GM23338 (cell line): ENCODE measurements around the gene HGD. TPM values are rescaled to one million over a fixed set of nuclear protein-coding genes. Genes with fewer than 3 reads are reported as not detected.
"Not testable (repeated sequence)": the region's sequence is repeated elsewhere in the genome, so short reads cannot be mapped to it uniquely, and the experiment has no call there.

ENCODE experiments used
- ATAC-seq: fragments of 200-7000 bp; cut with Tn5 transposase; 3 replicates; pipeline ENCODE4 v1.9.1; 2020
- DNase-seq: peaks from one replicate; pipeline ENCODE4 v3.0.0-alpha.2; 2015; ENCODE audit warnings: low spot score
- H2AFZ ChIP-seq: fragments of 200-600 bp; sonication (generic); 2 replicates; pipeline ENCODE4 v1.8.0; 2016; ENCODE audit warnings: antibody characterized with exemption, mild to moderate bottlenecking, moderate library complexity
- H3F3A ChIP-seq: fragments of 200-600 bp; sonication (generic); replicated peaks from 2 replicates; pipeline ENCODE4 v1.8.0; 2017; ENCODE audit warnings: antibody characterized with exemption, mixed run types, low read depth
- H3K27ac ChIP-seq: fragments of 200-600 bp; sonication (generic); 2 replicates; pipeline ENCODE4 v1.6.1; 2016; ENCODE audit warnings: low read depth
- H3K27me3 ChIP-seq: fragments of 200-600 bp; sonication (generic); 2 replicates; pipeline ENCODE4 v1.8.0; 2016; ENCODE audit warnings: mild to moderate bottlenecking, mixed run types, moderate library complexity; ENCODE audit not compliant: insufficient read depth
- H3K36me3 ChIP-seq: fragments of 200-600 bp; sonication (generic); 2 replicates; pipeline ENCODE4 v1.8.0; 2016; ENCODE audit warnings: mild to moderate bottlenecking; ENCODE audit not compliant: insufficient read depth
- H3K4me1 ChIP-seq: fragments of 200-600 bp; sonication (generic); 2 replicates; pipeline ENCODE4 v1.8.0; 2016; ENCODE audit warnings: mild to moderate bottlenecking, moderate library complexity; ENCODE audit not compliant: insufficient read depth
- H3K4me2 ChIP-seq: fragments of 200-600 bp; sonication (generic); 2 replicates; pipeline ENCODE4 v1.7.1; 2017; ENCODE audit warnings: mixed run types
- H3K4me3 ChIP-seq: fragments of 200-600 bp; sonication (generic); 2 replicates; pipeline ENCODE4 v1.6.1; 2016; ENCODE audit warnings: mixed run types
- H3K79me2 ChIP-seq: fragments of 200-600 bp; sonication (generic); replicated peaks from 2 replicates; pipeline ENCODE4 v1.8.0; 2017; ENCODE audit warnings: mild to moderate bottlenecking; ENCODE audit not compliant: insufficient read depth
- H3K9me2 ChIP-seq: fragments of 200-600 bp; sonication (generic); 2 replicates; pipeline ENCODE4 v1.8.0; 2017; ENCODE audit not compliant: insufficient read depth
- H4K20me1 ChIP-seq: fragments of 200-600 bp; sonication (generic); replicated peaks from 2 replicates; pipeline ENCODE4 v1.8.0; 2017; ENCODE audit warnings: mild to moderate bottlenecking; ENCODE audit not compliant: insufficient read depth
- H3K27ac Mint-ChIP-seq: 2 replicates; pipeline ENCODE4 v1.8.0; 2020; ENCODE audit warnings: inconsistent platforms, mild to moderate bottlenecking, moderate library complexity, mixed read lengths
- H3K27me3 Mint-ChIP-seq: 3 replicates; pipeline ENCODE4 v1.8.0; 2022; ENCODE audit warnings: low read depth, mild to moderate bottlenecking, moderate library complexity, mixed read lengths, inconsistent platforms; ENCODE audit not compliant: insufficient read depth, poor library complexity
- H3K36me3 Mint-ChIP-seq: 3 replicates; pipeline ENCODE4 v1.8.0; 2021; ENCODE audit warnings: low read depth, mild to moderate bottlenecking, inconsistent platforms, moderate library complexity, mixed read lengths
- H3K4me1 Mint-ChIP-seq: 3 replicates; pipeline ENCODE4 v1.8.0; 2020; ENCODE audit warnings: mild to moderate bottlenecking, inconsistent platforms, mixed read lengths
- H3K4me3 Mint-ChIP-seq: 3 replicates; pipeline ENCODE4 v1.8.0; 2021; ENCODE audit warnings: moderate library complexity, mild to moderate bottlenecking, inconsistent platforms, mixed read lengths
- H3K9me3 Mint-ChIP-seq: 3 replicates; pipeline ENCODE4 v1.8.0; 2020; ENCODE audit warnings: moderate library complexity, mild to moderate bottlenecking, inconsistent platforms, mixed read lengths
- STAT1 ChIP-seq: IDR thresholded peaks from one replicate; pipeline ENCODE4 v1.6.1; 2016; ENCODE audit warnings: antibody characterized with exemption; ENCODE audit not compliant: unreplicated experiment
- polyA plus RNA-seq: library from polyadenylated mRNA; unstranded; fragments of >200 nt; fragmentation: Nextera tagmentation; extraction: Ambion mirVana; gene quantifications from 2 replicates; pipeline ENCODE4 v1.2.1, GENCODE V29; 2016
- total RNA-seq: library from RNA; depleted of rRNA; stranded (reverse); fragments of >200 nt; shearing (Covaris generic); gene quantifications from 2 replicates; pipeline ENCODE4 v1.2.3, GENCODE V29; 2014
- TF ChIP-seq, protein P1 (sequence below): fragments of 250-450 bp; sonication (Bioruptor Pico); IDR thresholded peaks from 2 replicates; pipeline ENCODE4 v1.5.0; 2020; ENCODE audit warnings: mild to moderate bottlenecking, moderate library complexity

The HGD gene
- total and polyA plus RNA-seq, 2 experiments from 2014 or later: not detected

DNA sequence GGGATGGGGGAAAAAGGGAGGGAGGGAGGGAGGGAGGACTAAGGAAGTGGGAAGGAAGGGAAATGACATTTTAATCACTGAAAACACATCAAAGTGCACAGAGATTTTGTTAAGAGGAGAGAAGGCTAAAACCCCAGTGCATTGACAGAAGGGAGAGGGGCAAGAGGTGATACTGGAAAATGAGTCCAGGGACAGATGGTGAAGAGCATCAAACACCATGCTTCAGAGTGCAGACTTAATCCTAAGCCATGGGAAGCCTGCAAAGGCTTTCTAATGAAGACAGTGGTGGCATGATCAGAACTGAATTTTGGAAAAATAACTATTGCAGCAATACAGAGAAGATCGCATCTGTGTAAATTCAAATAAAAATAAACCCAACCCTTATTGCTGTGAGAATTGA is 41.8 kb downstream of the HGD start:
- H3K36me3 Mint-ChIP-seq: peaks cover 7% of the 10 kb centered on the region; the same call in 2 of the 3 replicates
- Histone ChIP-seq H3K4me2 (no peak overlapping the region), H3K4me3 (no peak overlapping the region), H3K27ac (no peak overlapping the region), H3K4me1 (no peaks in the 10 kb centered on the region), H3K36me3 (no peaks in the 10 kb centered on the region), H3K79me2 (no peaks in the 10 kb centered on the region), H3K9me2 (peaks cover 30% of the 10 kb centered on the region), H4K20me1 (no peaks in the 10 kb centered on the region), H3F3A (no peaks in the 10 kb centered on the region), H3K27me3 (no peaks in the 10 kb centered on the region), H2AFZ (no peak overlapping the region)
- H3K27me3 Mint-ChIP-seq: peaks cover 3% of the 10 kb centered on the region
- H3K4me3 Mint-ChIP-seq: no peak overlapping the region
- no peak for TF ChIP-seq STAT1
- TF ChIP-seq, protein P1, sequence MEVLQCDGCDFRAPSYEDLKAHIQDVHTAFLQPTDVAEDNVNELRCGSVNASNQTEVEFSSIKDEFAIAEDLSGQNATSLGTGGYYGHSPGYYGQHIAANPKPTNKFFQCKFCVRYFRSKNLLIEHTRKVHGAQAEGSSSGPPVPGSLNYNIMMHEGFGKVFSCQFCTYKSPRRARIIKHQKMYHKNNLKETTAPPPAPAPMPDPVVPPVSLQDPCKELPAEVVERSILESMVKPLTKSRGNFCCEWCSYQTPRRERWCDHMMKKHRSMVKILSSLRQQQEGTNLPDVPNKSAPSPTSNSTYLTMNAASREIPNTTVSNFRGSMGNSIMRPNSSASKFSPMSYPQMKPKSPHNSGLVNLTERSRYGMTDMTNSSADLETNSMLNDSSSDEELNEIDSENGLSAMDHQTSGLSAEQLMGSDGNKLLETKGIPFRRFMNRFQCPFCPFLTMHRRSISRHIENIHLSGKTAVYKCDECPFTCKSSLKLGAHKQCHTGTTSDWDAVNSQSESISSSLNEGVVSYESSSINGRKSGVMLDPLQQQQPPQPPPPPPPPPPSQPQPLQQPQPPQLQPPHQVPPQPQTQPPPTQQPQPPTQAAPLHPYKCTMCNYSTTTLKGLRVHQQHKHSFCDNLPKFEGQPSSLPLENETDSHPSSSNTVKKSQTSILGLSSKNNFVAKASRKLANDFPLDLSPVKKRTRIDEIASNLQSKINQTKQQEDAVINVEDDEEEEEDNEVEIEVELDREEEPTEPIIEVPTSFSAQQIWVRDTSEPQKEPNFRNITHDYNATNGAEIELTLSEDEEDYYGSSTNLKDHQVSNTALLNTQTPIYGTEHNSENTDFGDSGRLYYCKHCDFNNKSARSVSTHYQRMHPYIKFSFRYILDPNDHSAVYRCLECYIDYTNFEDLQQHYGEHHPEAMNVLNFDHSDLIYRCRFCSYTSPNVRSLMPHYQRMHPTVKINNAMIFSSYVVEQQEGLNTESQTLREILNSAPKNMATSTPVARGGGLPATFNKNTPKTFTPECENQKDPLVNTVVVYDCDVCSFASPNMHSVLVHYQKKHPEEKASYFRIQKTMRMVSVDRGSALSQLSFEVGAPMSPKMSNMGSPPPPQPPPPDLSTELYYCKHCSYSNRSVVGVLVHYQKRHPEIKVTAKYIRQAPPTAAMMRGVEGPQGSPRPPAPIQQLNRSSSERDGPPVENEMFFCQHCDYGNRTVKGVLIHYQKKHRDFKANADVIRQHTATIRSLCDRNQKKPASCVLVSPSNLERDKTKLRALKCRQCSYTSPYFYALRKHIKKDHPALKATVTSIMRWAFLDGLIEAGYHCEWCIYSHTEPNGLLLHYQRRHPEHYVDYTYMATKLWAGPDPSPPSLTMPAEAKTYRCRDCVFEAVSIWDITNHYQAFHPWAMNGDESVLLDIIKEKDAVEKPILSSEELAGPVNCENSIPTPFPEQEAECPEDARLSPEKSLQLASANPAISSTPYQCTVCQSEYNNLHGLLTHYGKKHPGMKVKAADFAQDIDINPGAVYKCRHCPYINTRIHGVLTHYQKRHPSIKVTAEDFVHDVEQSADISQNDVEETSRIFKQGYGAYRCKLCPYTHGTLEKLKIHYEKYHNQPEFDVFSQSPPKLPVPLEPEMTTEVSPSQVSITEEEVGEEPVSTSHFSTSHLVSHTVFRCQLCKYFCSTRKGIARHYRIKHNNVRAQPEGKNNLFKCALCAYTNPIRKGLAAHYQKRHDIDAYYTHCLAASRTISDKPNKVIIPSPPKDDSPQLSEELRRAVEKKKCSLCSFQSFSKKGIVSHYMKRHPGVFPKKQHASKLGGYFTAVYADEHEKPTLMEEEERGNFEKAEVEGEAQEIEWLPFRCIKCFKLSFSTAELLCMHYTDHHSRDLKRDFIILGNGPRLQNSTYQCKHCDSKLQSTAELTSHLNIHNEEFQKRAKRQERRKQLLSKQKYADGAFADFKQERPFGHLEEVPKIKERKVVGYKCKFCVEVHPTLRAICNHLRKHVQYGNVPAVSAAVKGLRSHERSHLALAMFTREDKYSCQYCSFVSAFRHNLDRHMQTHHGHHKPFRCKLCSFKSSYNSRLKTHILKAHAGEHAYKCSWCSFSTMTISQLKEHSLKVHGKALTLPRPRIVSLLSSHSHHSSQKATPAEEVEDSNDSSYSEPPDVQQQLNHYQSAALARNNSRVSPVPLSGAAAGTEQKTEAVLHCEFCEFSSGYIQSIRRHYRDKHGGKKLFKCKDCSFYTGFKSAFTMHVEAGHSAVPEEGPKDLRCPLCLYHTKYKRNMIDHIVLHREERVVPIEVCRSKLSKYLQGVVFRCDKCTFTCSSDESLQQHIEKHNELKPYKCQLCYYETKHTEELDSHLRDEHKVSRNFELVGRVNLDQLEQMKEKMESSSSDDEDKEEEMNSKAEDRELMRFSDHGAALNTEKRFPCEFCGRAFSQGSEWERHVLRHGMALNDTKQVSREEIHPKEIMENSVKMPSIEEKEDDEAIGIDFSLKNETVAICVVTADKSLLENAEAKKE (CRISPR knock-in tag): no peak
- DNase-seq (no peak), ATAC-seq (no peak)
- peaks cover 8% of the 10 kb centered on the region; the same call in 1 of the 3 replicates for H3K9me3 Mint-ChIP-seq
- no peak overlapping the region for H3K27ac Mint-ChIP-seq
- H3K4me1 Mint-ChIP-seq: peaks cover 9% of the 10 kb centered on the region

DNA sequence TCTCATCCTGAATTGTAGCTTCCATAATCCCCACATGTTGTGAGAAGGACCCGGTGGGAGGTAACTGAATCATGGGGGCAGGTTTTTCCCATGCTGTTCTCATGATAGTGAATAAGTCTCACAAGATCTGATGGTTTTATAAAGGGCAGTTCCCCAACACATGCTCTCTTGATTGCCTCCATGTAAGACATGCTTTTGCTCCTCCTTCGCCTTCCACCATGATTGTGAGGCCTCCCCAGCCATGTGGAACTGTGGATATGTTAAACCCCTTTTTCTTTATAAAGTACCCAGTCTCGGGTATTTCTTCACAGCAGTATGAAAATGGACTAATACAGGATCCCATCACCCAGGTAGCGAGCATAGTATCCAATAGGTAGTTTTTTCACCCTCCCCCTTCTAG is 43.2 kb downstream of the HGD start:
- not testable (repeated sequence) for H3K4me2 ChIP-seq, H3K36me3 ChIP-seq, H3K27ac Mint-ChIP-seq, H3K79me2 ChIP-seq, H3K36me3 Mint-ChIP-seq, H3K4me1 ChIP-seq, DNase-seq, H3K4me3 Mint-ChIP-seq, H3K27me3 ChIP-seq, H2AFZ ChIP-seq, H3K4me3 ChIP-seq, H3K9me3 Mint-ChIP-seq, H3K4me1 Mint-ChIP-seq, ATAC-seq, H3K27me3 Mint-ChIP-seq, H3K27ac ChIP-seq, H4K20me1 ChIP-seq, H3F3A ChIP-seq
- peaks cover 28% of the 10 kb centered on the region for H3K9me2 ChIP-seq
